Caco-2 (cell line): ENCODE measurements around the gene RPL38. TPM values are rescaled to one million over a fixed set of nuclear protein-coding genes. Genes with fewer than 3 reads are reported as not detected.

Experiments used
- BruUV-seq: library from RNA; stranded (reverse); fragments of 400-500 nt; replicated peaks from 2 replicates; lab custom pipeline; 2021; lab: Mats Ljungman, UMichigan
- CTCF ChIA-PET: fragments of 300-600 bp; sonication (Branson Sonifier 250); formaldehyde crosslinking; loops from one replicate; lab custom pipeline; 2022; ENCODE audit warnings: antibody characterized with exemption; lab: Charles Lee
- POLR2A ChIA-PET: fragments of 300-600 bp; sonication (Branson Sonifier 250); formaldehyde crosslinking; loops from one replicate; lab custom pipeline; 2022; ENCODE audit warnings: antibody characterized with exemption; lab: Charles Lee
- DNase-seq, 2 experiments: peaks; one replicate each; pipeline versions ENCODE4 v3.0.0 to v3.0.0-alpha.2; 2020 to 2022
- H3K27me3 ChIP-seq: replicated peaks from 2 replicates; pipeline ENCODE4 v1.6.0; 2011; ENCODE audit warnings: low read length; ENCODE audit not compliant: control insufficient read depth, insufficient read depth
- H3K36me3 ChIP-seq: 2 replicates; pipeline ENCODE4 v1.5.1; 2011; ENCODE audit warnings: low read length; ENCODE audit not compliant: control insufficient read depth, insufficient read depth
- H3K4me1 ChIP-seq: fragments of 250-450 bp; sonication (Bioruptor Pico); 2 replicates; pipeline ENCODE4 v1.5.1; 2020; ENCODE audit warnings: mild to moderate bottlenecking
- H3K4me3 ChIP-seq: 2 replicates; pipeline ENCODE4 v1.5.1; 2011; ENCODE audit warnings: low read depth, mild to moderate bottlenecking, control low read depth, low read length
- H3K9me3 ChIP-seq: fragments of 250-450 bp; sonication (Bioruptor Pico); 2 replicates; pipeline ENCODE4 v1.5.1; 2020; ENCODE audit warnings: mild to moderate bottlenecking, moderate library complexity
- H3K27ac Mint-ChIP-seq: one replicate; pipeline ENCODE4 v1.8.0; 2022; ENCODE audit warnings: mixed read lengths; ENCODE audit not compliant: unreplicated experiment
- H3K27me3 Mint-ChIP-seq: one replicate; pipeline ENCODE4 v1.8.0; 2022; ENCODE audit warnings: mixed read lengths; ENCODE audit not compliant: insufficient read depth, unreplicated experiment
- H3K36me3 Mint-ChIP-seq: one replicate; pipeline ENCODE4 v1.8.0; 2022; ENCODE audit warnings: mild to moderate bottlenecking, mixed read lengths; ENCODE audit not compliant: insufficient read depth, unreplicated experiment
- H3K4me1 Mint-ChIP-seq: one replicate; pipeline ENCODE4 v1.8.0; 2022; ENCODE audit warnings: low read depth, mixed read lengths; ENCODE audit not compliant: unreplicated experiment
- H3K4me3 Mint-ChIP-seq: one replicate; pipeline ENCODE4 v1.8.0; 2022; ENCODE audit warnings: mild to moderate bottlenecking, moderate library complexity, mixed read lengths; ENCODE audit not compliant: unreplicated experiment
- H3K9me3 Mint-ChIP-seq: one replicate; pipeline ENCODE4 v1.8.0; 2022; ENCODE audit warnings: mixed read lengths; ENCODE audit not compliant: unreplicated experiment
- intact Hi-C: fragments of 100-400 bp; cut with micrococcal nuclease; formaldehyde crosslinking; loops from one replicate; pipeline ENCODE4 v1.10.0; 2022; ENCODE audit not compliant: unreplicated experiment
- total RNA-seq: library from RNA; stranded (reverse); gene quantifications from 2 replicates; pipeline ENCODE4 v1.2.3, GENCODE V29; 2022
- TF ChIP-seq, protein P1 (sequence below), 2 experiments: fragments of 200-600 bp in 1 of 2; IDR thresholded peaks; 1 replicate in 1 of 2; 2 replicates in 1 of 2; pipeline versions ENCODE4 v1.5.1 to v1.8.0; 2011 to 2022; ENCODE audit warnings: antibody characterized with exemption in 1 of 2, control low read depth in 1 of 2, inconsistent platforms in 1 of 2, low read depth in 1 of 2, low read length in 1 of 2, mild to moderate bottlenecking in 1 of 2, moderate library complexity in 1 of 2; ENCODE audit not compliant: insufficient read depth in 1 of 2, severe bottlenecking in 1 of 2, unreplicated experiment in 1 of 2

The RPL38 gene
- total RNA-seq, 1 experiment from 2014 or later: 1,319 TPM

- Histone ChIP-seq H3K4me3 (no peak overlapping the region), H3K4me1 (no peaks in the 10 kb centered on the region), H3K36me3 (no peaks in the 10 kb centered on the region), H3K27me3 (no peaks in the 10 kb centered on the region), H3K9me3 (no peaks in the 10 kb centered on the region)
- BruUV-seq: no TSS peak
- ChIA-PET CTCF (interaction anchor here (0.6 kb wide), 1 partner anchor 547 kb away, joined by 3 read pairs; no protein-coding TSS in a partner anchor), POLR2A (no interaction called here)
- TF ChIP-seq, protein P1, sequence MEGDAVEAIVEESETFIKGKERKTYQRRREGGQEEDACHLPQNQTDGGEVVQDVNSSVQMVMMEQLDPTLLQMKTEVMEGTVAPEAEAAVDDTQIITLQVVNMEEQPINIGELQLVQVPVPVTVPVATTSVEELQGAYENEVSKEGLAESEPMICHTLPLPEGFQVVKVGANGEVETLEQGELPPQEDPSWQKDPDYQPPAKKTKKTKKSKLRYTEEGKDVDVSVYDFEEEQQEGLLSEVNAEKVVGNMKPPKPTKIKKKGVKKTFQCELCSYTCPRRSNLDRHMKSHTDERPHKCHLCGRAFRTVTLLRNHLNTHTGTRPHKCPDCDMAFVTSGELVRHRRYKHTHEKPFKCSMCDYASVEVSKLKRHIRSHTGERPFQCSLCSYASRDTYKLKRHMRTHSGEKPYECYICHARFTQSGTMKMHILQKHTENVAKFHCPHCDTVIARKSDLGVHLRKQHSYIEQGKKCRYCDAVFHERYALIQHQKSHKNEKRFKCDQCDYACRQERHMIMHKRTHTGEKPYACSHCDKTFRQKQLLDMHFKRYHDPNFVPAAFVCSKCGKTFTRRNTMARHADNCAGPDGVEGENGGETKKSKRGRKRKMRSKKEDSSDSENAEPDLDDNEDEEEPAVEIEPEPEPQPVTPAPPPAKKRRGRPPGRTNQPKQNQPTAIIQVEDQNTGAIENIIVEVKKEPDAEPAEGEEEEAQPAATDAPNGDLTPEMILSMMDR (IDR thresholded peaks at IDR 0.05; ENCODE audit: insufficient read depth in 1 of 2, low read depth in 1 of 2, low read length in 1 of 2, severe bottlenecking in 1 of 2, unreplicated experiment in 1 of 2): no peak
- Mint-ChIP-seq H3K4me3 (no peak overlapping the region), H3K27me3 (no peaks in the 10 kb centered on the region), H3K9me3 (no peaks in the 10 kb centered on the region), H3K36me3 (no peaks in the 10 kb centered on the region), H3K27ac (no peak overlapping the region), H3K4me1 (no peaks in the 10 kb centered on the region)
- no peak for DNase-seq
- intact Hi-C loops: no loop called here
Measured at GRCh38 chr17:74250324-74250995, 47.0 kb downstream of the RPL38 start.

- no peaks in the 10 kb centered on the region for H3K9me3 Mint-ChIP-seq
- Histone ChIP-seq H3K9me3 (no peaks in the 10 kb centered on the region), H3K27me3 (no peaks in the 10 kb centered on the region), H3K36me3 (no peaks in the 10 kb centered on the region), H3K4me3 (no peak overlapping the region), H3K4me1 (no peaks in the 10 kb centered on the region)
- CTCF ChIA-PET: interaction anchor here (0.6 kb wide), 1 partner anchor 546 kb away, joined by 3 read pairs; no protein-coding TSS in a partner anchor
- BruUV-seq: no TSS peak
- DNase-seq: no peak
- H3K4me3 Mint-ChIP-seq: no peak overlapping the region
- TF ChIP-seq, protein P1 (IDR thresholded peaks at IDR 0.05; ENCODE audit: insufficient read depth in 1 of 2, low read depth in 1 of 2, low read length in 1 of 2, severe bottlenecking in 1 of 2, unreplicated experiment in 1 of 2): no peak
- no peaks in the 10 kb centered on the region for H3K4me1 Mint-ChIP-seq
- no peaks in the 10 kb centered on the region for H3K36me3 Mint-ChIP-seq
- H3K27me3 Mint-ChIP-seq: no peaks in the 10 kb centered on the region
- POLR2A ChIA-PET: no interaction called here
- H3K27ac Mint-ChIP-seq: no peak overlapping the region
- intact Hi-C loops: no loop called here
Measured at GRCh38 chr17:74251051-74251450, 47.6 kb downstream of the RPL38 start.

DNA sequence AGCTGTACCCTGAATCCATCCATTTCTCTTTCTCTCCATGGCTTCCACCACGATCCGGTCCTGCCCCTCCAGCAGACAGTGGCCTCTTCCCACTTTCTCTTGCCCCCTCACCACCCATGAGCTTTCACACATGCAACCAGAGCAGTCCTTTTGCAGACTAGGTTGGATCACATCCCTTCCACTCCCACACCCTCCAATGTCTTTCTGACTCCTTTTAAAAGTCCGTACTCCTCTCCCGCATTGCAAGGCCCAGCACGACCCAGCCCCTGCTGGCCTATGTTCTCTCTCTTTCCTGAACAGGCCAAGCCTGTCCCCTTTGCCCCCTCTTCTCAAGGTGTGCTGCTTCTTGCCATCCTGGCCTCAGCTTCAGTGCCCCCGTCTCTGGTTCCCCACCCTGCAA lies 48.1 kb downstream of the RPL38 start:
- H3K9me3 ChIP-seq: no peaks in the 10 kb centered on the region
- H3K36me3 Mint-ChIP-seq: no peaks in the 10 kb centered on the region
- H3K36me3 ChIP-seq: no peaks in the 10 kb centered on the region
- no peaks in the 10 kb centered on the region for H3K4me1 ChIP-seq
- no peak overlapping the region for H3K4me3 Mint-ChIP-seq
- TF ChIP-seq, protein P1 (IDR thresholded peaks at IDR 0.05; ENCODE audit: insufficient read depth in 1 of 2, low read depth in 1 of 2, low read length in 1 of 2, severe bottlenecking in 1 of 2, unreplicated experiment in 1 of 2): no peak
- BruUV-seq: no TSS peak
- H3K4me3 ChIP-seq: no peak overlapping the region
- no peaks in the 10 kb centered on the region for H3K9me3 Mint-ChIP-seq
- POLR2A ChIA-PET: no interaction called here
- CTCF ChIA-PET: no interaction called here
- H3K27me3 ChIP-seq: no peaks in the 10 kb centered on the region
- H3K4me1 Mint-ChIP-seq: no peaks in the 10 kb centered on the region
- H3K27ac Mint-ChIP-seq: no peak overlapping the region
- intact Hi-C loops: no loop called here
- DNase-seq: no peak
- no peaks in the 10 kb centered on the region for H3K27me3 Mint-ChIP-seq
